ENCODE measurements around the gene SLC18B1.
"Not testable (repeated sequence)": the region's sequence is repeated elsewhere in the genome, so short reads cannot be mapped to it uniquely, and the experiment has no call there.

Gene SLC18B1

GRCh38 chr6:132798869-132799538 is 567 bp upstream of the SLC18B1 start:
- DNase-seq (ENCODE audit: low spot score) = peak; percentile 74

DNA sequence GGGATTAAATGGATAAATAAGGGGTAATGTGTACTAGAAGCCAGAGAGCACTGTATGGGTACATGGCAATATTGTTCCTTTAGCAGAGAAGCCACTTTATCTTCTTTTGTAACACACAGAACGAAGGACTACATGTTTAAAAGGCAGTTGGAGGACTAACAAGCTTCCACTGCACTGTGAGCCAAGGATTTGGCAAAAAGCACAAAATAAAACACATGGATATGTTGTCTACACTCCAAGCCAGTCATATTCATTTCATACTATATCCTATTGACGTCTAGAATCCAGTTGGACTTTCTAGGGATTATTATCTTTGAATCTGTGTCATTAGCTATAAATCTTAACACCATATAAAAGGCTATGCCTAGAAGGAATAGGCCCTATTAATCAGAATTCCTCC is 3.0 kb downstream of the SLC18B1 start:
- no peak for DNase-seq (ENCODE audit: low spot score)

DNA sequence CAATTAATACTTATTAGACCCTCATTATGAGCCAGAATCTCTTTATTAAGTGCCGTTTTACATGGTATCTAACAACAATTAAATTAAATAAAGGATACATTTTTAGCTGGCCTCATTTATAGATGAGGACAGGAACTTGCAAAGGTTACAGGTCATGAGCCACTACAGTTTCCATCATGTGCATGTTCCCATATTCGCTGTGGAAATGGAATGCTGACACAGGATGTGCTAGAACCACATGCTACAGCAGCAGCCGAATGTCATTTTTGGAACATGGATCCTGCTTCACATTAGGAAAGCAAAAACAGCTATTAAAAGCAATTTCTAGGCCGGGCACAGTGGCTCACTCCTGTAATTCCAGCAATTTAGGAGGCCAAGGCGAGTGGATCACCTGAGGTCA is 5.9 kb downstream of the SLC18B1 start:
- no peak for DNase-seq (ENCODE audit: low spot score)

DNA sequence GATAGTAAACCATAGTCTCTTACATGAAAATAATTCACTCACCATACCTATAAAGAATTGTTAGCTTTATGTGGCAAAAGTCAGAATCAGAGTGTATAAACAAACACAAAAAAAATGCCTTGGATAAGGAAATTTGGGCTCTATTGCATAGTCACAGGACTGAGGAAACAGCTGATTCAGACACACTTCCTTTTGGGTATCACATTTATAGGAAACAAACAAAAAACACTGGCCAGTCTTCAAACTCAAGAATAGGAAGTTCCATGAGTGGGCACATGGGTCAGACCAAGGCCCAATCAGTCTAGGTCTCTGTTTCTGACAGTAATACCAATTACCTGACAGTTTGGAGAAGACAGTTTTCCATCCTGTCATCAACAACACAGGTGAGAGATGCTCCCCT is 8.0 kb downstream of the SLC18B1 start:
- DNase-seq (ENCODE audit: low spot score) = peak; percentile 82

GRCh38 chr6:132789396-132789776 is 9.1 kb downstream of the SLC18B1 start:
- peak; percentile 16 for DNase-seq (ENCODE audit: low spot score)

DNA sequence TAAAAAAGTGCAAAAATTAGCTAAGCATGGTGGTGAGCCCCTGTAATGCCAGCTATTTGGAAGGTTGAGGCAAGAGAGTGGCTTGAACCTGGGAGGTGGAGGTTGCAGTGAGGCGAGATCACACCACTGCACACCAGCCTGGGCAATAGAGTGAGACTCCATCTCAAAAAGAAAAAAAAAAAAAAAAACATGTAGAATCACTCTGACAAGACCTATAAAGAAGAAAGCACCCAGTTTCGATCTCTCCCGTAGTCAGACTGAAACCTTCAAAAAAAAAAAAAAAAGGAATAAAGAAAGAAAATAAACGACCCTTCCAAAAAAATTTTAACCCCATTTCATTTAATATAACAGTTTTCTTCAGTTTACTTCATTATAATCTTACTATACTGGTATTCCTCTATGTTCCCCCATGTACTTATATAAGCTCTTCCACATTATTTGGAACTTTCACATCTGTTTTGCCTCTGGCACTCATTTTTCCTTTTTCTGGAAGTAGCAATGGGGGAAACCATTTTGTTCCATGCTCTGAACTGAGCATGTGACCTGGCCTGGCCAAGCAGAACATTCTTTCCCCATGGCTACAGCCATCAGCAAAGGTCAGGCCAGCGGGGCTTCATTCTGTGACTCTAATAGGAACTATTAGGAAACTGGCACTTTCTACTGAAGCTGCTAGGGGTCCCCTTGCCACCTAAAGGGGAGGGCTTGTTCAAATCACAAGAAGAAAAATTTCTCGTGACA is 9.6 kb downstream of the SLC18B1 start:
- no peak for DNase-seq (ENCODE audit: low spot score)

DNA sequence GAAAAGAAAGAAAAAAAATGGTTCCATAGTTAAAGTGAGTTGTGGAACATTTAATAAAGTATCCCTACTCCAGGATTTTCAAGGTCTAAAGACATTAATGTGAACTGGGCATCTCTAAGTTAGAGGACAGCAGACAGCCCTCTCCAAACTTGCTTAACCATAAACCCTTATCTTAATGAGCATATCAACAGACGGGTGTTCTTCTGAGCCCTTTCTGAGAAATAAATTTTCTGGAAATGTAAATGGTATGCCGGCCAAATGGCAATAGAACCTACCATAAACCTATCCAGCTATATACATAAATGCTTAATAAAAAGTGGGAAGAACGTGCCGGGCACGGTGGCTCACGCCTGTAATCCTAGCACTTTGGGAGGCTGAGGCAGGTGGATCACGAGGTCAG is 12.5 kb downstream of the SLC18B1 start:
- no peak for DNase-seq (ENCODE audit: low spot score)

GRCh38 chr6:132780770-132781371 is 17.6 kb downstream of the SLC18B1 start:
- no peak for DNase-seq (ENCODE audit: low spot score)

- not testable (repeated sequence) for DNase-seq (ENCODE audit: low spot score)
Observed at GRCh38 chr6:132777881-132778280, 20.6 kb downstream of the SLC18B1 start.

DNA sequence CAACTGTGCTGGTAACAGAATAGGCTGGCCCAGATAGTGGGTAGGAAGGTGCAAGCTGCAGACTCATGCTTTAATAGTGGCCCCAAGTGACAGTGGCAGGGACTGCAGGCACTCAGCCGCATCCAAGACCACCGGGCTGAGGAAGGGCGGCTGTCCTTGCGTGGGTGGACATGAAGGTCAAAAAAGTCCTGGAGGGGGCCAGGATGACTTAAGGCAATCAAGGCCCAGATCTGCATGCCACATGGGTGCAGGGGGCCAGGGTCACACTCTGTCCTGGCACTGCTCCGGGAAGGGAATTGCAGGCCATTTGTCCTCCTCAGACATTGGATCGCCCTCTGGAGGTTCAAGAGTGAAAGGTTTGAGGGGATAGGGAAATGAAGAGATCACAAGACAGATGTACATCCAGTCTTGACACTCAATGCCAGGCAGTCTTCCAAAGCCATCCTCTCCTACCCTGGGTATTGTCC is 30.4 kb downstream of the SLC18B1 start:
- peak; percentile 61 for DNase-seq (ENCODE audit: low spot score)

DNA sequence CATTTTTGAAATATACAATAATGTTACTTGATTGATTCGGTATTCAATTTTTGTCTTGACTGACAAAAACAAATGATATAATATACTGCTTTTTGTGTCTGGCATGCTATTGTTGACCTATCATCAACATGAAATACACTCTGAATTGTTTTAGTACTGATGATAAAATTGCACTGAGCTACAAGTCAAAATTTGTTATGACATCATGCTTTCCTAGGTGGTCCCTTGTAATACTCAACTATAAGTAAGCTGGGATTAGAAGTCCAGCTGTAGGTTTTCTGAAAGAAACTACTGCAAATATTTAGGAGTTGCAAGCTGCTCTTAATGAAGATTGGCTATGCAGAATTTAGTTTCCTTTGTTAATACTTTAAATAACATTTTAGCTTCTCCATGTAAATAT is 32.9 kb downstream of the SLC18B1 start:
- DNase-seq (ENCODE audit: low spot score) = no peak

DNA sequence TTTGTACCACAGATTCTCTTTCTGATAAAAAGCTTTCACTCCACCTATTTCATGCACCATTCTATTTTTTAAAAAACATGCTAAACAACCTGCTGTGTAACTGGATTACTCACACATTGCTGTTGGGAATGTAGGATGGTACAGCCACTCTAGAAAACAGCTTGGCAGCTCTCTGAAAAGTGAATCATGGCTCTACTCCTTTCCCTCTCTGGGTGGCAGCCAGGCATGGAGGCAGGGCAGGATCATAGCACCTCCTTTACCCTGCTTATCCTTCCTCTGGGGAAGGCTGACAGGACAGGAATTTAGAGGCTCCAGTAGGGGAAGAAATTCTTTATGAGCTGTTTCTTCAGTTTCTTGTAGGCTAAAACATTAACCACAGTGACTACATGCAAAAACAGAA is 34.1 kb downstream of the SLC18B1 start:
- peak; percentile 31 for DNase-seq (ENCODE audit: low spot score)

- DNase-seq (ENCODE audit: low spot score) = peak; percentile 17
Observed at GRCh38 chr6:132763269-132763668, 35.2 kb downstream of the SLC18B1 start.

DNA sequence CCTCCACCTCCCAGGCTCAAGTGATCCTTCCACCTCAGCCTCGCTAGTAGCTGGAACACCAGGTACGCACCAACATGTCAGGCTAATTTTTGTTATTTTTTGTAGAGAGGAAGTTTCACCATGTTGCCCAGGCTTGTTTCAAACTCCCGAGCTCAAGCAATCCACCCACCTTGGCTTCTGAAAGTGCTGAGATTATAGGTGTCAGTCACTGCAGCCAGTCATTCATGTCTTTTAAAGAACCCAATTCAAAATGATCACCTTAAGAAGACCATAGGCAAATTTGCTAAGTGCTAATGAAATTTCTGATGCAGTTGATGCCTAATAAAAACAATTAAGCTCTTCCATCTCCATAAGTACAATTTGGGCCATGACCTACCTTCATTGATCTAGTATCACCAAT is 38.2 kb downstream of the SLC18B1 start:
- no peak for DNase-seq (ENCODE audit: low spot score)

DNA sequence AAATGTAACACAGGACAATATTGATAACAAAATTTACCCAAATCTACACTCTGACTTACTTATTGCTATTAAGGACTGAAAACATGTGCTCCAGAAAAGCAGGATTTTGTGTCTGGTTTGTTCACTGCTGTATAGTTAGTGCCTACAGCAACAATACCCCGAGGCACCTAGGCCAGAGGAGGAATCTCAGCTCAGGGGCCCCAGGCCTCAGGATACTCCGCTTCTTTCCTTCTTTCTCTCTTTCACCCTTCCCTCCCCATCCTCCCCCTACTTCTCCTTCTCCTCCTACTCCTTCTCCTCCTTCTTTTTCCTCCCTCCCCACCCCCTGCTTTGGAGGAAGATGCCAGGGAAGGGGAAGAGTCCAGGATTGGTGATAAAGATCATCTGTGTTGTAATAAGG is 39.7 kb downstream of the SLC18B1 start:
- DNase-seq (ENCODE audit: low spot score) = no peak

GRCh38 chr6:132752255-132752654 is 46.2 kb downstream of the SLC18B1 start:
- no peak for DNase-seq (ENCODE audit: low spot score)

GRCh38 chr6:132751828-132752227 is 46.6 kb downstream of the SLC18B1 start:
- no peak for DNase-seq (ENCODE audit: low spot score)

DNA sequence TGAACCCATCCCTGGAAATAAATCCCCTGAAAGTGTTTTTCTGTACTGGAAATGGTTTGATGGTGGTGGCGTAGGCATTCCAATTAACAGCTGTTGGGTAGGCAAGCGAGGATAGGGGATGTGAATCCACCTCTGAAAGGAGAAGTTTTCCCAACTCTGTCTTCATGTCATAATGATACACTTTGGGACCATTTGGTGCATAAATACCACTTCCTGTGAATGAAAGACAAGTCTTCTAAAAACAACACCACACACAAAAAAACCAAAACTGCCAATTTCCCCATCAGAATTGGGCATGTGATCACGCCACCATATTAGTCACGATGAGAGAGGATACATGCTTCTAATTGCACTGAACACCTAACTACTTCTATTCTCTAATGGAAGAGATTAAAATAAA is 47.1 kb downstream of the SLC18B1 start:
- no peak for DNase-seq (ENCODE audit: low spot score)

DNA sequence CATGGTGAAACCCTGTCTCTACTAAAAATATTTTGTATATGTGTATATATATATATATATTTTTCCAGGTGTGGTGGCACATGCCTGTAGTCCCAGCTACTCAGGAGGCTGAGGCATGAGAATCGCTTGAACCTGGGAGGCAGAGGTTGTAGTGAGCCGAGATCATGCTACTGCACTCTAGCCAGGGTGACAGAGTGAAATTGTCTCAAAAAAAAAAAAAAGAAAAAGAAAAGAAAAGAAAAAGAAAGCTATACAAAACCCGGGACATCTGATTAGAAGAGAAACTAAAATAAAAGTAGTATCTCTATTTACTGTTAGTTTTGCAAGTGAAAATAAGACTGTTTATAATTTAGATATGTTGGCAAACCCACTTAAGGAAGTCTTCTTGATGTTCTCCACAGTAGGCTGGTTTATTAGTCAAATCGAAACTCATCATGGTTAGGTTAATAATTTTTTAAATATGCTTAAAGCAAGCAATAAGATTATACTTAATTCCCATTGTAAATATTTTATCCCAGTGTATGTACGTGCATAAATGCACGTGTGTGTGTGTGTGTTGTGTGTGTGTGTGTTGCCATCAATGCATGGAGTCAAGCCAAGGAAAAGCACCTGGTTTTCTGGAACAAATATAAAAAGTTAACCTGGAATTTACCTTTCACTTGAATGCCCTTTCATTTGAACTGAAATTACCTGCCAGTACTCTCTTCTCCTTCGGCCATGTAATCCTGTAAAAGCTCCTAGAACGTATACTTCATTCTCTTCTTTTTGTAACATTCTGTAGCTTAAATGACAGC is 47.8 kb downstream of the SLC18B1 start:
- no peak for DNase-seq (ENCODE audit: low spot score)

GRCh38 chr6:132749111-132749510 is 49.3 kb downstream of the SLC18B1 start:
- no peak for DNase-seq (ENCODE audit: low spot score)

GRCh38 chr6:132748446-132748845 is 50.0 kb downstream of the SLC18B1 start:
- no peak for DNase-seq (ENCODE audit: low spot score)

- DNase-seq (ENCODE audit: low spot score) = no peak
Observed at GRCh38 chr6:132746048-132746447, 52.4 kb downstream of the SLC18B1 start.

GRCh38 chr6:132742495-132742894 is 55.9 kb downstream of the SLC18B1 start:
- no peak for DNase-seq (ENCODE audit: low spot score)
